ENCODE results near the gene KIFC3. TPM values are rescaled to one million over a fixed set of nuclear protein-coding genes. Genes with fewer than 3 reads are reported as not detected.

Gene KIFC3
- total and polyA plus RNA-seq, 2 of the 13 experiments (the other 11 are each of a cell fraction or from before 2014, with no cell fraction given) = 42.1 to 45.3 TPM

DNA sequence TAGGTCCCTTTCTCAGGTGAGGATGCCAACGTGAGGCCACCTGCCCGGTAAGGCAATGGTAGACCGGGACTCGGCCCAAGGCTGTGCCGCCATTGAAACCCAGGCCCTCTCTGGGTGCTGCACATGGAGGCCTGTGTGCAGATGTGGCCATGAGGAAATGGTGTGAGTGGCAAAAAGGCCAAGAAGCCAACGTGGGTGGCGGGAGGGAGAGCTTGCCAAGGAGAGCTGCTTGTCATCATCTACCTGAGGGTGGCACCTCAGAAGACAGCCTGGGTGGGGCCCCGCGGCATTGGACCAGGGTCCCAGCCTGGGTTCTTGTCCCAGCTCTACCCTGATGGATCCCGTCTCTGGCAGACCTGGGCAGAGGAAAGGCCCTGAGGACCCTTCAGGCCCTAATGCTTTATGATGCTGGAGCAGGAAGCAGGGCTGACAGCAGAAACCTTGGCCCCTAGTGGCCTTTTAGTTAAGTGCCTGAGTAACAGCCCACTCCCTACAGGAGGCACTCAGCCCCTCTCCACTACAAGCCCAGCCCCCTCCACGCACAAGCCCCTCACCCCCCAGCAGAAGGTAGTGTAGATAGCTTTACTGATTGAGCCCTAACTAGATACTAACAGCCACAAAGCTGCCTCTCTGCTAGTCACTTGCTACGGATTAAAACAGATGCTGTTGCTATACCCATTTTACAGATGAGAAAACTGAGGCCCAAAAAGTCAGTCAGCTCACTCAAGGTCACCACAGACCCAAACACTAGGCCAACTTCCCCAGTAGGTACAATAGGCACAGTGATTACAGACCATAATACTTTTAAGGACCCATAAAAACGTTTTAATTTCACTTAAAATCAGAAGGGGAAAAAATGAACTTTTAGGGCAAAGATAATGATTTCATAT is 26.2 kb upstream of the KIFC3 start (continued):
- TF ChIP-seq, protein P1, sequence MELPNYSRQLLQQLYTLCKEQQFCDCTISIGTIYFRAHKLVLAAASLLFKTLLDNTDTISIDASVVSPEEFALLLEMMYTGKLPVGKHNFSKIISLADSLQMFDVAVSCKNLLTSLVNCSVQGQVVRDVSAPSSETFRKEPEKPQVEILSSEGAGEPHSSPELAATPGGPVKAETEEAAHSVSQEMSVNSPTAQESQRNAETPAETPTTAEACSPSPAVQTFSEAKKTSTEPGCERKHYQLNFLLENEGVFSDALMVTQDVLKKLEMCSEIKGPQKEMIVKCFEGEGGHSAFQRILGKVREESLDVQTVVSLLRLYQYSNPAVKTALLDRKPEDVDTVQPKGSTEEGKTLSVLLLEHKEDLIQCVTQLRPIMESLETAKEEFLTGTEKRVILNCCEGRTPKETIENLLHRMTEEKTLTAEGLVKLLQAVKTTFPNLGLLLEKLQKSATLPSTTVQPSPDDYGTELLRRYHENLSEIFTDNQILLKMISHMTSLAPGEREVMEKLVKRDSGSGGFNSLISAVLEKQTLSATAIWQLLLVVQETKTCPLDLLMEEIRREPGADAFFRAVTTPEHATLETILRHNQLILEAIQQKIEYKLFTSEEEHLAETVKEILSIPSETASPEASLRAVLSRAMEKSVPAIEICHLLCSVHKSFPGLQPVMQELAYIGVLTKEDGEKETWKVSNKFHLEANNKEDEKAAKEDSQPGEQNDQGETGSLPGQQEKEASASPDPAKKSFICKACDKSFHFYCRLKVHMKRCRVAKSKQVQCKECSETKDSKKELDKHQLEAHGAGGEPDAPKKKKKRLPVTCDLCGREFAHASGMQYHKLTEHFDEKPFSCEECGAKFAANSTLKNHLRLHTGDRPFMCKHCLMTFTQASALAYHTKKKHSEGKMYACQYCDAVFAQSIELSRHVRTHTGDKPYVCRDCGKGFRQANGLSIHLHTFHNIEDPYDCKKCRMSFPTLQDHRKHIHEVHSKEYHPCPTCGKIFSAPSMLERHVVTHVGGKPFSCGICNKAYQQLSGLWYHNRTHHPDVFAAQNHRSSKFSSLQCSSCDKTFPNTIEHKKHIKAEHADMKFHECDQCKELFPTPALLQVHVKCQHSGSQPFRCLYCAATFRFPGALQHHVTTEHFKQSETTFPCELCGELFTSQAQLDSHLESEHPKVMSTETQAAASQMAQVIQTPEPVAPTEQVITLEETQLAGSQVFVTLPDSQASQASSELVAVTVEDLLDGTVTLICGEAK (IDR thresholded peaks at IDR 0.05) = no peak
- TF ChIP-seq, protein P1 (CRISPR knock-in tag; IDR thresholded peaks at IDR 0.05) = no peak
- TF ChIP-seq HDAC6 (IDR thresholded peaks at IDR 0.05; ENCODE audit: low read depth, low read length) (no peak), ZBTB1 (CRISPR knock-in tag; IDR thresholded peaks at IDR 0.05; ENCODE audit: borderline replicate concordance) (no peak), SP5 (CRISPR knock-in tag; IDR thresholded peaks at IDR 0.05; ENCODE audit: borderline replicate concordance, low read depth) (no peak), SNRNP70 (IDR thresholded peaks at IDR 0.05; ENCODE audit: low read depth, low read length) (no peak), POLR2AphosphoS2 (IDR thresholded peaks at IDR 0.05; ENCODE audit: low read depth, low read length) (no peak), ZSCAN25 (CRISPR knock-in tag; IDR thresholded peaks at IDR 0.05) (no peak), ZNF124 (CRISPR knock-in tag; IDR thresholded peaks at IDR 0.05) (no peak), ASH2L (IDR thresholded peaks at IDR 0.05; ENCODE audit: insufficient read length, low read depth, low read length) (no peak), NFKBIZ (CRISPR knock-in tag; IDR thresholded peaks at IDR 0.05) (no peak), EZH2 (conservative IDR thresholded peaks at IDR 0.05; ENCODE audit: low read depth, low read length) (no peak), TCF12 (IDR thresholded peaks at IDR 0.05) (no peak), TCF12 (CRISPR knock-in tag; IDR thresholded peaks at IDR 0.05) (no peak)
- TF ChIP-seq, protein P2, sequence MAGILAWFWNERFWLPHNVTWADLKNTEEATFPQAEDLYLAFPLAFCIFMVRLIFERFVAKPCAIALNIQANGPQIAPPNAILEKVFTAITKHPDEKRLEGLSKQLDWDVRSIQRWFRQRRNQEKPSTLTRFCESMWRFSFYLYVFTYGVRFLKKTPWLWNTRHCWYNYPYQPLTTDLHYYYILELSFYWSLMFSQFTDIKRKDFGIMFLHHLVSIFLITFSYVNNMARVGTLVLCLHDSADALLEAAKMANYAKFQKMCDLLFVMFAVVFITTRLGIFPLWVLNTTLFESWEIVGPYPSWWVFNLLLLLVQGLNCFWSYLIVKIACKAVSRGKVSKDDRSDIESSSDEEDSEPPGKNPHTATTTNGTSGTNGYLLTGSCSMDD (CRISPR knock-in tag; IDR thresholded peaks at IDR 0.05) = no peak
- TF ChIP-seq, protein P3, sequence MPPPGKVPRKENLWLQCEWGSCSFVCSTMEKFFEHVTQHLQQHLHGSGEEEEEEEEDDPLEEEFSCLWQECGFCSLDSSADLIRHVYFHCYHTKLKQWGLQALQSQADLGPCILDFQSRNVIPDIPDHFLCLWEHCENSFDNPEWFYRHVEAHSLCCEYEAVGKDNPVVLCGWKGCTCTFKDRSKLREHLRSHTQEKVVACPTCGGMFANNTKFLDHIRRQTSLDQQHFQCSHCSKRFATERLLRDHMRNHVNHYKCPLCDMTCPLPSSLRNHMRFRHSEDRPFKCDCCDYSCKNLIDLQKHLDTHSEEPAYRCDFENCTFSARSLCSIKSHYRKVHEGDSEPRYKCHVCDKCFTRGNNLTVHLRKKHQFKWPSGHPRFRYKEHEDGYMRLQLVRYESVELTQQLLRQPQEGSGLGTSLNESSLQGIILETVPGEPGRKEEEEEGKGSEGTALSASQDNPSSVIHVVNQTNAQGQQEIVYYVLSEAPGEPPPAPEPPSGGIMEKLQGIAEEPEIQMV (CRISPR knock-in tag; IDR thresholded peaks at IDR 0.05; ENCODE audit: low read depth) = no peak
- TF ChIP-seq, protein P4, sequence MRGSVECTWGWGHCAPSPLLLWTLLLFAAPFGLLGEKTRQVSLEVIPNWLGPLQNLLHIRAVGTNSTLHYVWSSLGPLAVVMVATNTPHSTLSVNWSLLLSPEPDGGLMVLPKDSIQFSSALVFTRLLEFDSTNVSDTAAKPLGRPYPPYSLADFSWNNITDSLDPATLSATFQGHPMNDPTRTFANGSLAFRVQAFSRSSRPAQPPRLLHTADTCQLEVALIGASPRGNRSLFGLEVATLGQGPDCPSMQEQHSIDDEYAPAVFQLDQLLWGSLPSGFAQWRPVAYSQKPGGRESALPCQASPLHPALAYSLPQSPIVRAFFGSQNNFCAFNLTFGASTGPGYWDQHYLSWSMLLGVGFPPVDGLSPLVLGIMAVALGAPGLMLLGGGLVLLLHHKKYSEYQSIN (CRISPR knock-in tag; IDR thresholded peaks at IDR 0.05; ENCODE audit: borderline replicate concordance) = no peak

All from HepG2 (cell line).